ENCODE data around the gene MROH2A. TPM values are rescaled to one million over a fixed set of nuclear protein-coding genes. Genes with fewer than 3 reads are reported as not detected.

The MROH2A gene
- total and polyA plus RNA-seq, 9 of the 15 experiments (the other 6 are each of a cell fraction or from before 2014, with no cell fraction given), result 0.03 TPM; not detected in 8

DNA sequence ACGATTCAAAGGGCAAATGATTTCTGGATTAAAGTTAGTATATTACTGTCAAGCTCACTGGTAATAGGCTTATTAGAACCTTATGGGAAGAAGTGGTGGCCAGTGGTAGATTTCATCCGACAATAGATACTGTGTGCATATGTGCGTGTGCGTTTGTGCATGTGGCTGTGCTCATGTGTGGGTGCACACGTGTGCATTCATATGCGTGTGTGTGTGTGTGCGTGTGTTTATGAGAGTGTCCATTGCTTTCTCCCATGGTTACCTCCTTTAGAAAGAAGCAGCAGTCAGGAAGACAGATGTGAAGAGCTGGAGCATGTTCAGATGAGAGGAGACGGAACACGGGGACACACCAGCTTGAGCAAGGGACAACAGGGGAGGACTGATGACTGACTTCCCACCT is 8.9 kb upstream of the MROH2A start:
- Histone ChIP-seq H3K27ac (ENCODE audit: extremely low read depth, low read depth, low read length) (no peak overlapping the region), H3K4me1 (replicated peaks in 1 of 2; ENCODE audit: control insufficient read depth in 2 of 2, insufficient read depth in 2 of 2, low read length in 2 of 2) (no peaks in the 10 kb centered on the region), H3K9me1 (ENCODE audit: control insufficient read depth, insufficient read depth, low read length) (no peaks in the 10 kb centered on the region), H3K4me2 (ENCODE audit: insufficient read depth, low read length) (no peak overlapping the region), H4K20me1 (replicated peaks; ENCODE audit: control insufficient read depth, insufficient read depth, low read length) (no peaks in the 10 kb centered on the region), H2AFZ (ENCODE audit: low read depth, low read length) (no peak overlapping the region), H3K9ac (ENCODE audit: insufficient read depth in 1 of 2, low read depth in 2 of 2, low read length in 2 of 2) (no peak overlapping the region), H3K27me3 (ENCODE audit: control insufficient read depth in 2 of 2, insufficient read depth in 2 of 2, low read length in 2 of 2) (peaks cover 0 to 13% of the 10 kb centered on the region in 2 experiments; a peak in 3 of 5 replicates), H3K9me3 (replicated peaks; ENCODE audit: control insufficient read depth, insufficient read depth, low read depth, low read length) (no peaks in the 10 kb centered on the region), H3K4me3 (no peak overlapping the region), H3K79me2 (ENCODE audit: control insufficient read depth, insufficient read depth, low read length) (no peaks in the 10 kb centered on the region), H3K36me3 (ENCODE audit: control insufficient read depth, insufficient read depth, low read length) (no peaks in the 10 kb centered on the region)
- CTCF ChIA-PET (ENCODE audit: low intra/inter-chr PET ratio), result no interaction called here
- 2% methylated on average over 9 of the region's 9 CpGs for WGBS (ENCODE audit: insufficient coverage, low coverage, missing lambda C conversion rate)
- intact Hi-C loops (cut with micrococcal nuclease) (no loop called here), in situ Hi-C loops (cut with MboI) (no loop called here)
- DNase-seq (ENCODE audit: extremely low read depth in 1 of 4, low spot score in 3 of 4) (no peak), FAIRE-seq (no peak), ATAC-seq (no peak)
- POLR2A ChIA-PET, result interaction anchor here (1.0 to 1.3 kb wide), 2 partner anchors 11 to 42 kb away, joined by 4 to 5 read pairs; no protein-coding TSS in a partner anchor
- BruUV-seq (replicated peaks), result no TSS peak
- TF ChIP-seq, protein P1, sequence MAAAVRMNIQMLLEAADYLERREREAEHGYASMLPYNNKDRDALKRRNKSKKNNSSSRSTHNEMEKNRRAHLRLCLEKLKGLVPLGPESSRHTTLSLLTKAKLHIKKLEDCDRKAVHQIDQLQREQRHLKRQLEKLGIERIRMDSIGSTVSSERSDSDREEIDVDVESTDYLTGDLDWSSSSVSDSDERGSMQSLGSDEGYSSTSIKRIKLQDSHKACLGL (CRISPR knock-in tag; IDR thresholded peaks at IDR 0.05; ENCODE audit: borderline replicate concordance, poor library complexity, severe bottlenecking), result no peak
- TF ChIP-seq BRF2 (IDR thresholded peaks at IDR 0.05; ENCODE audit: borderline replicate concordance, insufficient read depth, insufficient read length), result no peak
- no peak for TF ChIP-seq ZNF717 (CRISPR knock-in tag; IDR thresholded peaks at IDR 0.05)
- TF ChIP-seq SAFB (IDR thresholded peaks at IDR 0.05; ENCODE audit: borderline replicate concordance, low read depth, low read length), result no peak
- TF ChIP-seq LEF1 (IDR thresholded peaks at IDR 0.05), result no peak
- no peak for TF ChIP-seq JUND (IDR thresholded peaks at IDR 0.05; ENCODE audit: borderline replicate concordance, low read depth, low read length)
- TF ChIP-seq JUND (tag; IDR thresholded peaks at IDR 0.05; ENCODE audit: borderline replicate concordance, low read depth, low read length), result no peak
- TF ChIP-seq ZNF507 (tag; conservative IDR thresholded peaks at IDR 0.05), result no peak
- TF ChIP-seq NFXL1 (CRISPR knock-in tag; IDR thresholded peaks at IDR 0.05), result no peak
- TF ChIP-seq FOSL1 (tag; conservative IDR thresholded peaks at IDR 0.05), result no peak
- no peak for TF ChIP-seq NR3C1 (CRISPR knock-in tag; IDR thresholded peaks at IDR 0.05)
- no peak for TF ChIP-seq SMC3 (conservative IDR thresholded peaks at IDR 0.05; ENCODE audit: insufficient read depth, low read depth, low read length)
- TF ChIP-seq, protein P2, sequence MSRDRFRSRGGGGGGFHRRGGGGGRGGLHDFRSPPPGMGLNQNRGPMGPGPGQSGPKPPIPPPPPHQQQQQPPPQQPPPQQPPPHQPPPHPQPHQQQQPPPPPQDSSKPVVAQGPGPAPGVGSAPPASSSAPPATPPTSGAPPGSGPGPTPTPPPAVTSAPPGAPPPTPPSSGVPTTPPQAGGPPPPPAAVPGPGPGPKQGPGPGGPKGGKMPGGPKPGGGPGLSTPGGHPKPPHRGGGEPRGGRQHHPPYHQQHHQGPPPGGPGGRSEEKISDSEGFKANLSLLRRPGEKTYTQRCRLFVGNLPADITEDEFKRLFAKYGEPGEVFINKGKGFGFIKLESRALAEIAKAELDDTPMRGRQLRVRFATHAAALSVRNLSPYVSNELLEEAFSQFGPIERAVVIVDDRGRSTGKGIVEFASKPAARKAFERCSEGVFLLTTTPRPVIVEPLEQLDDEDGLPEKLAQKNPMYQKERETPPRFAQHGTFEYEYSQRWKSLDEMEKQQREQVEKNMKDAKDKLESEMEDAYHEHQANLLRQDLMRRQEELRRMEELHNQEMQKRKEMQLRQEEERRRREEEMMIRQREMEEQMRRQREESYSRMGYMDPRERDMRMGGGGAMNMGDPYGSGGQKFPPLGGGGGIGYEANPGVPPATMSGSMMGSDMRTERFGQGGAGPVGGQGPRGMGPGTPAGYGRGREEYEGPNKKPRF (IDR thresholded peaks at IDR 0.05; ENCODE audit: low read depth, low read length), result no peak
- TF ChIP-seq ZNF695 (CRISPR knock-in tag; IDR thresholded peaks at IDR 0.05), result no peak
- TF ChIP-seq LCOR (CRISPR knock-in tag; IDR thresholded peaks at IDR 0.05), result no peak
- no peak for TF ChIP-seq ZBTB2 (IDR thresholded peaks at IDR 0.05)
- no peak for TF ChIP-seq ETS1 (conservative IDR thresholded peaks at IDR 0.05; ENCODE audit: control insufficient read depth, low read depth, low read length)
